Liver (tissue), 3 donors: ENCODE results near the gene BEGAIN.

Experiments used
- ATF3 ChIP-seq: IDR thresholded peaks from 2 replicates; pipeline ENCODE4 v1.6.1; 2016; ENCODE audit warnings: antibody characterized with exemption
- CTCF ChIP-seq: fragments of 150-350 bp; IDR thresholded peaks from 2 replicates; pipeline ENCODE4 v1.5.1; 2017; ENCODE audit warnings: improper control_type of control experiment, low read depth, low read length; ENCODE audit not compliant: missing input control
- REST ChIP-seq: IDR thresholded peaks from 2 replicates; pipeline ENCODE4 v1.6.1; 2016; ENCODE audit warnings: antibody characterized with exemption, mild to moderate bottlenecking
- TAF1 ChIP-seq: conservative IDR thresholded peaks from 2 replicates; pipeline ENCODE4 v1.6.1; 2016; ENCODE audit warnings: antibody characterized with exemption, mild to moderate bottlenecking
- donor health status: healthy.
- donor health status: healthy.

- TF ChIP-seq REST (no peak), CTCF (no peak), ATF3 (no peak), TAF1 (no peak)
Measured at GRCh38 chr14:100616854-100617409, 29.7 kb upstream of the BEGAIN start.
